ENCODE data around the gene TUT1. TPM values are rescaled to one million over a fixed set of nuclear protein-coding genes. Genes with fewer than 3 reads are reported as not detected.

The TUT1 gene
- 20.7 and 24.9 TPM in 2 replicates for total RNA-seq (2021)
- long read RNA-seq, transcript TUT1-202 (9 exons, 2,826 nt) = major isoform, 146 of 213 reads
- long read RNA-seq, partial matches to known transcripts = 14 of 213 reads
- long read RNA-seq, other reads (novel, unspliced or antisense) = 53 of 213 reads

GRCh38 chr11:62591448-62592145, at the start of gene TUT1:
TSS of gene TUT1 (minus strand) at chr11:62591523. CDS start at chr11:62591485, 38 bp downstream.
- H3K79me1 ChIP-seq (ENCODE audit: insufficient read depth, low read depth, low read length, poor library complexity, severe bottlenecking) = no peaks in the 10 kb centered on the region
- H3K9me3 Mint-ChIP-seq = no peaks in the 10 kb centered on the region
- no peak within 1 kb of the TSS for H2BK12ac ChIP-seq (ENCODE audit: insufficient read length, low read depth, low read length)
- no peak within 1 kb of the TSS for H4K5ac ChIP-seq (ENCODE audit: insufficient read length, low read depth, low read length)
- TF ChIP-seq CTCF (conservative IDR thresholded peaks at IDR 0.05) = no peak
- H3K36me3 Mint-ChIP-seq (ENCODE audit: insufficient read depth in 1 of 3, low read depth in 3 of 3) = peaks cover 24 to 61% (median 49%) of the 10 kb centered on the region in 3 experiments
- peak within 1 kb of the TSS; percentile 45 for H3K18ac ChIP-seq (ENCODE audit: insufficient read length, low read depth, low read length)
- H3K56ac ChIP-seq (ENCODE audit: insufficient read length, low read depth, low read length) = no peak within 1 kb of the TSS
- no peak within 1 kb of the TSS for H3K4ac ChIP-seq (ENCODE audit: low read depth, low read length)
- no peak within 1 kb of the TSS for H2BK20ac ChIP-seq (ENCODE audit: low read depth, low read length, poor library complexity, severe bottlenecking)
- no peak within 1 kb of the TSS for H2AK5ac ChIP-seq (ENCODE audit: insufficient read length, low read length)
- H3K4me1 ChIP-seq (ENCODE audit: insufficient read depth, low read length) = no peaks in the 10 kb centered on the region; the same call in 1 of the 2 replicates
- H3K4me2 ChIP-seq (ENCODE audit: insufficient read depth, insufficient read length, low read length) = peak within 1 kb of the TSS; percentile 92
- no peak within 1 kb of the TSS for H2AFZ ChIP-seq (ENCODE audit: low read length)
- H3K27ac Mint-ChIP-seq = peak within 1 kb of the TSS; percentile 93 to 99 (median 96)
- no peak within 1 kb of the TSS for H2BK15ac ChIP-seq (ENCODE audit: low read depth, low read length)
- no peaks in the 10 kb centered on the region for H3K27me3 ChIP-seq (ENCODE audit: insufficient read depth, low read length)
- whole genome bisulfite sequencing (ENCODE audit: extremely low coverage, insufficient read length, low lambda C conversion rate) = no CpG with 5 or more reads among the region's 58 CpGs
- H3K4me3 Mint-ChIP-seq = peak within 1 kb of the TSS; percentile 94 to 96
- no peak within 1 kb of the TSS for H3T11ph ChIP-seq (ENCODE audit: low read length)
- no peak within 1 kb of the TSS for H2BK5ac ChIP-seq (ENCODE audit: insufficient read length, low read length)
- no peak within 1 kb of the TSS for H3K27ac ChIP-seq (ENCODE audit: insufficient read length, low read depth, low read length)
- H4K8ac ChIP-seq (replicated peaks; ENCODE audit: insufficient read length, low read depth, low read length) = no peak within 1 kb of the TSS
- no peaks in the 10 kb centered on the region for H3K27me3 Mint-ChIP-seq (ENCODE audit: low read depth)
- no peaks in the 10 kb centered on the region for H3K79me2 ChIP-seq (ENCODE audit: insufficient read depth, low read length)
- peak within 1 kb of the TSS; percentile 74 for H3K9ac ChIP-seq (ENCODE audit: extremely low read depth, insufficient read length, low read length)
- no peaks in the 10 kb centered on the region for H4K20me1 ChIP-seq (ENCODE audit: control insufficient read depth, insufficient read depth, insufficient read length)
- peak within 1 kb of the TSS; percentile 41 for H3K14ac ChIP-seq (ENCODE audit: insufficient read depth, low read length)
- H3K4me1 Mint-ChIP-seq = peaks cover 21 to 25% of the 10 kb centered on the region in 2 experiments
- no peaks in the 10 kb centered on the region for H3K9me3 ChIP-seq (ENCODE audit: control insufficient read depth, low read depth, low read length)
- peak; percentile 99 for DNase-seq
- no peak within 1 kb of the TSS for H4K91ac ChIP-seq (ENCODE audit: insufficient read length, low read depth, low read length)
- H2BK120ac ChIP-seq (ENCODE audit: low read depth, low read length, poor library complexity, severe bottlenecking) = no peak within 1 kb of the TSS
- H3K23ac ChIP-seq (ENCODE audit: insufficient read length, low read depth, low read length) = no peak within 1 kb of the TSS
- peaks cover 5% of the 10 kb centered on the region for H3K23me2 ChIP-seq (ENCODE audit: insufficient read length, low read depth, low read length, poor library complexity, severe bottlenecking)

Data from H9 (cell line).